ENCODE results near the gene SLC25A4.

Gene SLC25A4

DNA sequence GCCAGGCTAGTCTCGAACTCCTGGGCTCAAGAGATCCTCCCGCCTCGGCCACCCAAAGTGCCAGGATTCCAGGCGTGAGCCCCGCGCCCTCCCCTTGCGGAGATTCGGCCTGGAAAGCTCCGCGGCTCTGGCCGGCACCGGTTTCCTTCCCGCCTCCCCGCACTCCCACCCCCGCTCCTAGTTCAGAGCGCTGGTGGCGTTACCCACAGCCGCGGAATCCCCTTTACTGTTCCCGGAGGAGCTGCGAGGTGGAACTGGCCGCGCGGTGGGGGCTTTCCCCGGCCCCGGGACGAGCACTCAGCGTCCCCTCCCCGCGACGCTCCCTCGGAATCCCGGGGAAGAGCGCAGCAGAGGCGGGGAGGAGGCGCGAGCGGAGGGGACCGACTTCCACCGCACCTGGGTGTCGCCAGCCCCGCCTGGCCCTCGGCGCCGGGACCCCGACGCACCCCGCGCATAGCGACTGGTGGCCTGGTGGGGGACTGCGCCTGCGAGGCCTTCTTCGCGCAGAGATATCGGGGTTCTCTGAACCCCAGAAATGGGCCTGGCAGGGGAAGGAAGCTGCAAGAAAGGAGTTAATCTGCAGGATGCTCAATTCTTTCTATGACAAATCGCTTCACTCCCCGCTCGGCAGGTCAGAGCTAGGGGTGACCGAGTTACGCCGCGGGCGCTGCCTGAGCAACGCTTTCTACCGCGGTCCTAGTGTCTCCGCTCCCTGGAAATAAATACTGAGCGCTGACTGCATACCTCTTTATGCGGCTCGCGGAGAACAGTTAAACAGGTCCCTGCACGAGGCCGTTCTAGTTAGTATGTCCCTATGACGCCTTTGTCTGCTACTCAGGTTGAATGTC lies 14.6 kb upstream of the SLC25A4 start (continued):
- TF ChIP-seq, protein P1, sequence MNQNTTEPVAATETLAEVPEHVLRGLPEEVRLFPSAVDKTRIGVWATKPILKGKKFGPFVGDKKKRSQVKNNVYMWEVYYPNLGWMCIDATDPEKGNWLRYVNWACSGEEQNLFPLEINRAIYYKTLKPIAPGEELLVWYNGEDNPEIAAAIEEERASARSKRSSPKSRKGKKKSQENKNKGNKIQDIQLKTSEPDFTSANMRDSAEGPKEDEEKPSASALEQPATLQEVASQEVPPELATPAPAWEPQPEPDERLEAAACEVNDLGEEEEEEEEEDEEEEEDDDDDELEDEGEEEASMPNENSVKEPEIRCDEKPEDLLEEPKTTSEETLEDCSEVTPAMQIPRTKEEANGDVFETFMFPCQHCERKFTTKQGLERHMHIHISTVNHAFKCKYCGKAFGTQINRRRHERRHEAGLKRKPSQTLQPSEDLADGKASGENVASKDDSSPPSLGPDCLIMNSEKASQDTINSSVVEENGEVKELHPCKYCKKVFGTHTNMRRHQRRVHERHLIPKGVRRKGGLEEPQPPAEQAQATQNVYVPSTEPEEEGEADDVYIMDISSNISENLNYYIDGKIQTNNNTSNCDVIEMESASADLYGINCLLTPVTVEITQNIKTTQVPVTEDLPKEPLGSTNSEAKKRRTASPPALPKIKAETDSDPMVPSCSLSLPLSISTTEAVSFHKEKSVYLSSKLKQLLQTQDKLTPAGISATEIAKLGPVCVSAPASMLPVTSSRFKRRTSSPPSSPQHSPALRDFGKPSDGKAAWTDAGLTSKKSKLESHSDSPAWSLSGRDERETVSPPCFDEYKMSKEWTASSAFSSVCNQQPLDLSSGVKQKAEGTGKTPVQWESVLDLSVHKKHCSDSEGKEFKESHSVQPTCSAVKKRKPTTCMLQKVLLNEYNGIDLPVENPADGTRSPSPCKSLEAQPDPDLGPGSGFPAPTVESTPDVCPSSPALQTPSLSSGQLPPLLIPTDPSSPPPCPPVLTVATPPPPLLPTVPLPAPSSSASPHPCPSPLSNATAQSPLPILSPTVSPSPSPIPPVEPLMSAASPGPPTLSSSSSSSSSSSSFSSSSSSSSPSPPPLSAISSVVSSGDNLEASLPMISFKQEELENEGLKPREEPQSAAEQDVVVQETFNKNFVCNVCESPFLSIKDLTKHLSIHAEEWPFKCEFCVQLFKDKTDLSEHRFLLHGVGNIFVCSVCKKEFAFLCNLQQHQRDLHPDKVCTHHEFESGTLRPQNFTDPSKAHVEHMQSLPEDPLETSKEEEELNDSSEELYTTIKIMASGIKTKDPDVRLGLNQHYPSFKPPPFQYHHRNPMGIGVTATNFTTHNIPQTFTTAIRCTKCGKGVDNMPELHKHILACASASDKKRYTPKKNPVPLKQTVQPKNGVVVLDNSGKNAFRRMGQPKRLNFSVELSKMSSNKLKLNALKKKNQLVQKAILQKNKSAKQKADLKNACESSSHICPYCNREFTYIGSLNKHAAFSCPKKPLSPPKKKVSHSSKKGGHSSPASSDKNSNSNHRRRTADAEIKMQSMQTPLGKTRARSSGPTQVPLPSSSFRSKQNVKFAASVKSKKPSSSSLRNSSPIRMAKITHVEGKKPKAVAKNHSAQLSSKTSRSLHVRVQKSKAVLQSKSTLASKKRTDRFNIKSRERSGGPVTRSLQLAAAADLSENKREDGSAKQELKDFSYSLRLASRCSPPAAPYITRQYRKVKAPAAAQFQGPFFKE (tag by site-specific recombination; IDR thresholded peaks at IDR 0.05; ENCODE audit: borderline replicate concordance), result no peak
- 0 out of 2 replicates have a peak, but pooled peaks have one; percentile 19 for TF ChIP-seq ZNF777 (tag by site-specific recombination; IDR thresholded peaks at IDR 0.05; ENCODE audit: borderline replicate concordance)
- peak; percentile 12; the same call in 1 of the 2 replicates for TF ChIP-seq SP7 (tag by site-specific recombination; IDR thresholded peaks at IDR 0.05)
- no peak for TF ChIP-seq ZBTB49 (tag by site-specific recombination; IDR thresholded peaks at IDR 0.05; ENCODE audit: low read depth)
- peak; percentile 46; the same call in 1 of the 2 replicates for TF ChIP-seq ZEB2 (tag by site-specific recombination; IDR thresholded peaks at IDR 0.05)
- no peak for TF ChIP-seq ZFP3 (tag by site-specific recombination; IDR thresholded peaks at IDR 0.05; ENCODE audit: low read depth)
- peak; percentile 70 for TF ChIP-seq ZBTB17 (tag by site-specific recombination; IDR thresholded peaks at IDR 0.05)
- TF ChIP-seq ZNF792 (tag by site-specific recombination; IDR thresholded peaks at IDR 0.05), result peak; percentile 69; the same call in 1 of the 2 replicates
- no peak for TF ChIP-seq ZNF701 (tag by site-specific recombination; IDR thresholded peaks at IDR 0.05)
- TF ChIP-seq MZF1 (tag by site-specific recombination; IDR thresholded peaks at IDR 0.05; ENCODE audit: borderline replicate concordance), result peak; percentile 71; the same call in 1 of the 2 replicates
- TF ChIP-seq ZBTB1 (tag by site-specific recombination; IDR thresholded peaks at IDR 0.05), result no peak
- TF ChIP-seq ZNF600 (tag by site-specific recombination; IDR thresholded peaks at IDR 0.05), result peak; percentile 65
- no peak for TF ChIP-seq ZNF629 (tag by site-specific recombination; IDR thresholded peaks at IDR 0.05)
- TF ChIP-seq, protein P2, sequence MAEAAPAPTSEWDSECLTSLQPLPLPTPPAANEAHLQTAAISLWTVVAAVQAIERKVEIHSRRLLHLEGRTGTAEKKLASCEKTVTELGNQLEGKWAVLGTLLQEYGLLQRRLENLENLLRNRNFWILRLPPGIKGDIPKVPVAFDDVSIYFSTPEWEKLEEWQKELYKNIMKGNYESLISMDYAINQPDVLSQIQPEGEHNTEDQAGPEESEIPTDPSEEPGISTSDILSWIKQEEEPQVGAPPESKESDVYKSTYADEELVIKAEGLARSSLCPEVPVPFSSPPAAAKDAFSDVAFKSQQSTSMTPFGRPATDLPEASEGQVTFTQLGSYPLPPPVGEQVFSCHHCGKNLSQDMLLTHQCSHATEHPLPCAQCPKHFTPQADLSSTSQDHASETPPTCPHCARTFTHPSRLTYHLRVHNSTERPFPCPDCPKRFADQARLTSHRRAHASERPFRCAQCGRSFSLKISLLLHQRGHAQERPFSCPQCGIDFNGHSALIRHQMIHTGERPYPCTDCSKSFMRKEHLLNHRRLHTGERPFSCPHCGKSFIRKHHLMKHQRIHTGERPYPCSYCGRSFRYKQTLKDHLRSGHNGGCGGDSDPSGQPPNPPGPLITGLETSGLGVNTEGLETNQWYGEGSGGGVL (tag by site-specific recombination; IDR thresholded peaks at IDR 0.05), result peak; percentile 60
- TF ChIP-seq GLIS1 (tag by site-specific recombination; IDR thresholded peaks at IDR 0.05), result peak; percentile 29; the same call in 1 of the 2 replicates
- no peak for TF ChIP-seq ZSCAN16 (tag by site-specific recombination; IDR thresholded peaks at IDR 0.05)
- no peak for TF ChIP-seq FEZF1 (tag by site-specific recombination; IDR thresholded peaks at IDR 0.05)
- TF ChIP-seq PRDM4 (tag by site-specific recombination; IDR thresholded peaks at IDR 0.05), result no peak
- peak; percentile 65 for TF ChIP-seq ZFHX2 (tag by site-specific recombination; conservative IDR thresholded peaks at IDR 0.05)
- TF ChIP-seq, protein P3, sequence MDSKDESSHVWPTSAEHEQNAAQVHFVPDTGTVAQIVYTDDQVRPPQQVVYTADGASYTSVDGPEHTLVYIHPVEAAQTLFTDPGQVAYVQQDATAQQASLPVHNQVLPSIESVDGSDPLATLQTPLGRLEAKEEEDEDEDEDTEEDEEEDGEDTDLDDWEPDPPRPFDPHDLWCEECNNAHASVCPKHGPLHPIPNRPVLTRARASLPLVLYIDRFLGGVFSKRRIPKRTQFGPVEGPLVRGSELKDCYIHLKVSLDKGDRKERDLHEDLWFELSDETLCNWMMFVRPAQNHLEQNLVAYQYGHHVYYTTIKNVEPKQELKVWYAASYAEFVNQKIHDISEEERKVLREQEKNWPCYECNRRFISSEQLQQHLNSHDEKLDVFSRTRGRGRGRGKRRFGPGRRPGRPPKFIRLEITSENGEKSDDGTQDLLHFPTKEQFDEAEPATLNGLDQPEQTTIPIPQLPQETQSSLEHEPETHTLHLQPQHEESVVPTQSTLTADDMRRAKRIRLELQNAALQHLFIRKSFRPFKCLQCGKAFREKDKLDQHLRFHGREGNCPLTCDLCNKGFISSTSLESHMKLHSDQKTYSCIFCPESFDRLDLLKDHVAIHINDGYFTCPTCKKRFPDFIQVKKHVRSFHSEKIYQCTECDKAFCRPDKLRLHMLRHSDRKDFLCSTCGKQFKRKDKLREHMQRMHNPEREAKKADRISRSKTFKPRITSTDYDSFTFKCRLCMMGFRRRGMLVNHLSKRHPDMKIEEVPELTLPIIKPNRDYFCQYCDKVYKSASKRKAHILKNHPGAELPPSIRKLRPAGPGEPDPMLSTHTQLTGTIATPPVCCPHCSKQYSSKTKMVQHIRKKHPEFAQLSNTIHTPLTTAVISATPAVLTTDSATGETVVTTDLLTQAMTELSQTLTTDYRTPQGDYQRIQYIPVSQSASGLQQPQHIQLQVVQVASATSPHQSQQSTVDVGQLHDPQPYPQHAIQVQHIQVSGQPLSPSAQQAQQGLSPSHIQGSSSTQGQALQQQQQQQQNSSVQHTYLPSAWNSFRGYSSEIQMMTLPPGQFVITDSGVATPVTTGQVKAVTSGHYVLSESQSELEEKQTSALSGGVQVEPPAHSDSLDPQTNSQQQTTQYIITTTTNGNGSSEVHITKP (tag by site-specific recombination; IDR thresholded peaks at IDR 0.05), result peak; percentile 83
- peak; percentile 44; the same call in 1 of the 2 replicates for TF ChIP-seq ZXDB (tag by site-specific recombination; IDR thresholded peaks at IDR 0.05)
